NCI-H2196 treated with DMSO at 0.1 percent for 48 hours (cell line): Measurements from ENCODE around the gene SORBS2.
A peak's percentile ranks its signal among the peaks of the same experiment; 100 is the strongest.
"Not testable (repeated sequence)": the region's sequence is repeated elsewhere in the genome, so short reads cannot be mapped to it uniquely, and the experiment has no call there.

Source experiments
- DNase-seq: peaks from one replicate; lab custom pipeline; 2025; ENCODE audit not compliant: unreplicated experiment; lab: John Stamatoyannopoulos, UW

The SORBS2 gene, protein sequence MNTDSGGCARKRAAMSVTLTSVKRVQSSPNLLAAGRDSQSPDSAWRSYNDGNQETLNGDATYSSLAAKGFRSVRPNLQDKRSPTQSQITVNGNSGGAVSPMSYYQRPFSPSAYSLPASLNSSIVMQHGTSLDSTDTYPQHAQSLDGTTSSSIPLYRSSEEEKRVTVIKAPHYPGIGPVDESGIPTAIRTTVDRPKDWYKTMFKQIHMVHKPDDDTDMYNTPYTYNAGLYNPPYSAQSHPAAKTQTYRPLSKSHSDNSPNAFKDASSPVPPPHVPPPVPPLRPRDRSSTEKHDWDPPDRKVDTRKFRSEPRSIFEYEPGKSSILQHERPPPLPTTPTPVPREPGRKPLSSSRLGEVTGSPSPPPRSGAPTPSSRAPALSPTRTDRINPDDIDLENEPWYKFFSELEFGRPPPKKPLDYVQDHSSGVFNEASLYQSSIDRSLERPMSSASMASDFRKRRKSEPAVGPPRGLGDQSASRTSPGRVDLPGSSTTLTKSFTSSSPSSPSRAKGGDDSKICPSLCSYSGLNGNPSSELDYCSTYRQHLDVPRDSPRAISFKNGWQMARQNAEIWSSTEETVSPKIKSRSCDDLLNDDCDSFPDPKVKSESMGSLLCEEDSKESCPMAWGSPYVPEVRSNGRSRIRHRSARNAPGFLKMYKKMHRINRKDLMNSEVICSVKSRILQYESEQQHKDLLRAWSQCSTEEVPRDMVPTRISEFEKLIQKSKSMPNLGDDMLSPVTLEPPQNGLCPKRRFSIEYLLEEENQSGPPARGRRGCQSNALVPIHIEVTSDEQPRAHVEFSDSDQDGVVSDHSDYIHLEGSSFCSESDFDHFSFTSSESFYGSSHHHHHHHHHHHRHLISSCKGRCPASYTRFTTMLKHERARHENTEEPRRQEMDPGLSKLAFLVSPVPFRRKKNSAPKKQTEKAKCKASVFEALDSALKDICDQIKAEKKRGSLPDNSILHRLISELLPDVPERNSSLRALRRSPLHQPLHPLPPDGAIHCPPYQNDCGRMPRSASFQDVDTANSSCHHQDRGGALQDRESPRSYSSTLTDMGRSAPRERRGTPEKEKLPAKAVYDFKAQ (N-terminal part only)

GRCh38 chr4:185811509-185812364 lies at the start of gene SORBS2:
Gene SORBS2, minus strand, starts transcription at chr4:185812194. Its CDS starts 121,623 bp downstream, at chr4:185690571.
- peak; percentile 63 for DNase-seq

DNA sequence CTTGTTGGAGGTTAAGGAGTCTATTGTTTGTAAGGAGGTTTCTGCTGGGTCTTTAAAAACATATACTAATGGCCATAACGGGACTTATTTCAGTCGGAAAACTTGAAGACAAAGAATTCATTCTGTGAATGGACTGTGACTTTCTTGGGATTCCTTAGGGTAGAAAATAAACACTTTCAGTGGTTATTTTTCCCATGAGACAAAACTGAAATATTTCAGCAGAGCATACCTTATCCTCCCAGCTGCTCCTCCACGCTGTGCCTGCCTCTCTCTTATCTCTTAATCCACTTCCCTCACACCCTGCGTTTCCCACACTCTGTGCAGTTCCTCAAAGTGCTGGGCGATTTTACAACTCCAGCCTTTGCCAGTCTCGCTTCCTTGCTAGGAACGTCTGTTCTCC lies 47.1 kb upstream of the SORBS2 start:
- DNase-seq, result no peak

DNA sequence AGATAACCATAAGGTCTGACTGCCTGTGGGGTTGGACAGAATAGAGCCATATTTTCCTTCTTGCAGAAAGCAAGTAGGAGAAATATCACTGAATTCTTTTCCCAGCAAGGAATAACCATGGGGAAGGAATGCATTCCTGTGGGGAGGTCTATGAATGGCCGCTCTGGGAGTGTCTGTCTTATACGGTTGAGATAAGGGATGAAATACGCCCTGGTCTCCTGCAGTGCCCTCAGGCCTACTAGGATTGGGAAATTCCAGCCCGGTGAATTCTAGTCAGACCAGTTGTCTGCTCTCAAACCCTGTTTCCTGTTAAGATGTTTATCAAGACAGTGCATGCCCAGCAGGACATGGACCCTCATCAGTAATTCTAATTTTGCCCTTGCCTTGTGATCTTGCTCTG lies 45.6 kb upstream of the SORBS2 start:
- DNase-seq, result not testable (repeated sequence)

DNA sequence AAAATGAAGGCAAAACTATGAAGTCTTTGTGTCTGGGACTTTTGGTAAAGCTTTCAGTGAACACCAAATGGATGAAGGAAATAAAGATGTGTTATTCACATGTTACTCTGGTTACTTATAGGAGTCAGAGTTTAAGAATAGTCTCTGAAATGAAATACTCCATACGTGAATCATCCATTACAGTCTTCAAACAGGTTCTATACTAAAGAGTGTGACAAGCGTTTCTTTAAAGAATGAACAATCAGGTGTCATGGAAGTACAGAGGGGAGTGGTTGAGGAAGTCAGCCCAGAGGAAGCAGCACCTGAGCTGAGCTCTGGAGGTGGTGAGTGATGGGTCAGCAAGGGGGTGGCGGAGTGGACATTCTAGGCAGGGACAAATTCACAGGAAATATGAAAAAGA lies 41.8 kb upstream of the SORBS2 start:
- DNase-seq, result no peak

DNA sequence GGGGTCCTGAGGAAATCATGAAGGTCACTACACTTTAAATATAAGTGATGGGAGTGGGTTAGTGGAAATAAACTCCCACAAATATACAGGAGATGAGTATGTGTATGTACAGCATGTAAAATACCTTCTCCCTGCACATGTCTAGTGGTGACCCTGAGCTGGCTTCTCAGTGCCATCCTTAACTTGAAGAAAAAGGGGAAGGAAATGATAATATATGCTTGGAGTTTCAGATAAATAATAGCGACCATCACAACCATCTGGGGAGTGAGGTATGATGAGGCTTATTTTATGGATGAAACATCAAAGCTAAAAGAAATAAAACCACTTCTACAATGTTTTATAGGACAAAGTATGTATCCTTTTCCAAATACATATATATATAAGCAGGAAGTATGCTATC lies 41.0 kb upstream of the SORBS2 start:
- DNase-seq, result no peak

DNA sequence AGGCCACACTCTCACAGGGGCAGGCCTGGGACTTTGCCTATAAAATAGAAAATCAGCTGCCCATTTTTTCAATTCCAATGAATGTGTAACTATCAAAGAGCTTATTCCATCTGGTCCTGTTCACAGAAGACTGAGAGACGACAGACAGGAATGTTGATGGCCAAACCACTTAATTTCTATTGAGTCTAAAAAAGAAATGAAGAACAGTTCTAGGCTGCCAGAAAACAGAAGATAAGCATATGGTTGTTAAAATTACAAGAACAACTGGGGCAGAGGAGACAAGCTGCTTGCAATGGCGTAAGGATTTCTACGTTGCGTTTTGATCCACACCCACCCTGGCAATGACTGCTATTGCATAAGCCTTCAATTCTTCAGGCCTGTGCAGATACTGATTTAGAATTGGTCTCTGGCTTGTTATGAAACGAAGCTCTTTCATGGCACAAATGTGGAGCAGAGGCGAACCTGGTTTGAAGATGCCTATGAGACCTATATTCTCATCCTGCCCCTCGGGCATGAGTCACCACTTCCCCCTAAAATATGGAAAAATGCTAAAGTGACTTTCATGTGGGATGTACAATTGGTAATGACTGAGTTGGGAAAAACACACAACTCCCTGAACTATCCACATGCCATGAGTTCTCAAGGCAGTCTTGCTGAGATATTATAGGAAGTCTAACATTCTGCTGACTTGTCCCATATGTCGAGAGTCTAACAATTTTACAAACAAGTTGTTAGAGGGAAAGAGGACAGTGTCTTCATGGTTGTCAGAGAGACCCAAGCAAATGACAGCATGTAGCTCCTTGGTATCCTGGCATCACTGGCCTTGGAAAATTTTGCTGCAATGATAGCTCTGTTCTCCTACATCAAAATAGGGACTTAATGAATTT lies 37.9 kb upstream of the SORBS2 start:
- no peak for DNase-seq

GRCh38 chr4:185847352-185848097 lies 35.5 kb upstream of the SORBS2 start:
- DNase-seq, result no peak

DNA sequence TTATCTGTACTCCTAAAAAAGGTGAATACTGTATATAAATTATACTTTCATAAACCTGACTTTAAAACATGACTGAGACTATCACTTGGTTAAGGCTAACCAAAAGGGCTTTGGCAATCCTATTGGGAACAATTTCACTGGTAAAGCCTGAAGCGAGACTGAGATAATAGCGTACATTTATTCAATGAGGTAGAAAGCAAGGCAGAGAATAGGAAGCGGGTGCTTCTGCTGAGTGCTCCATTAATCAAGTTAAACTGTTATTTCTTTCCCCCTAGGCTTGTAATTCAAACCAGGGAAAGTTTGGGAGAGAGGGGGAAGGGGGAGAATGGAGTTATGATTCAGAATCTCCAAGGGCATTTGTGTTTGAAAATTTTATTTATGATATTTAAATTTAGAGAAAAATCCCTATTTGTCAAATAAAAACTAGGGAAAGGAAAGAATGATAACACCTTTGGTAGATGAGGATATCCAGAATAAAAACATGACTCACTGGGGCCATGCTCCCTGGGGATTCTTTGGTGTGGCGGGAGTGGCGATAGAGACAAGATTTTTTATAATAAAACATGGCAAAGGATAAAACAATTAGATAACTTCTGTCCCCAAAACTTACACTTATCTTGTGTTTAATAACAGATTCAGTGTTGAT lies 34.6 kb upstream of the SORBS2 start:
- DNase-seq, result no peak

GRCh38 chr4:185845966-185846365 lies 34.0 kb upstream of the SORBS2 start:
- no peak for DNase-seq

DNA sequence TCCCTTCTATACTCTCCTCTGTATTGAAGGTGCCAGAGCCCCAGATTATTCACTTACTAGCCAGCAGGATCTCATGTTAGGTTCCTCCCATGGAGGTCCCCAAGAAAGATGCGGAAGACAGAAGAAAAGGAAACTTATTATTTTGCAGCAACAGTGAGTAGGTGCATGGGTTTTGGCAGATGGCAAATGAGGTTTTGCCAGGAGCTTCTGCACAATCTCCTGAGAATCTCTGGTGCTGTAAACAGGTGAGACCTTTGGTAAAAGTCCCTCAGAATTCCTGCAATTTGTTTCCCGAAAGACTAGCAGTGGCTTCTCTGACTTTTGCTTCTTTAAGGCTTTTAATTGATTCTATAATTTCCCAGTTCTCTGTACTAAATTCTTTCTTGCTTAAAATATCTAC lies 29.5 kb upstream of the SORBS2 start:
- DNase-seq, result no peak

- DNase-seq, result no peak
These were observed 29.0 kb upstream of the SORBS2 start for GRCh38 chr4:185840953-185841352.

DNA sequence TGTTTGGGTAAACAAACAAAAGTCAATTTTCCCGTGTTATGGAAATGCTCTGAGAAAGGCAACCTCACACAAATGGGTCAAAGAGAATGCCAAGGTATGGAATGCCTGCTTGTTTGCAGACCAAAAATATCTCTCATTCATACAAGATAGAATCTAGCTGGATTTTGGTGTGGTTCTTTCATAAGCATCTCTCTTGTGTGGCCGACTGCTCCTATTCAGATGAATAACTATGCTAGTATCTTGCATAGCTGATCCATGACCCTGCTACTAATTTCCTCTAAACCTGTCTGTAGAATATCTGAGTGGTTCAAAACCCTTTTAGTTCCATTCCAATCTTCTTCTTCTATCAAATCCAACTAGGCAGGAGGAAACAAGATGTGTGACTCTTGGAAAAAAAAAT lies 28.2 kb upstream of the SORBS2 start:
- DNase-seq, result no peak

DNA sequence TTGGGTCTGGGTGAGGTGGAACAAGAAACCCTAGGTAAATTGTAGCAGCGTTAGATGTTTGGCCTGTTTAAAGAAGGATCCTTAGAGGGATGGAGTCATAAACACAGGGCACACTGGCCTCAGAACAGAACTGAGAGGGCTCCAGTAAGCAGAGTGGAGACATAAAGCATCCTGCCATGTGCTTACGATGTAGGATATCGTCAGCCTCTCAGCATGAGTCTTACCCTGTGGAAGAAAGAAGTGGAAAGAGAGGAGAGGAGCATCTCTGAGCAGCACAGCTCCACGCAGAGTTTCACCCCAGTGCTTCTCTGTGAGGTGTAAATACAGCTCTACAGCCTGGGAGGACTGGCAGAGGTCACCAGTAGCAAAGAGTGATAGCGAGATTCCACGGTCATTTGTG lies 27.8 kb upstream of the SORBS2 start:
- no peak for DNase-seq

DNA sequence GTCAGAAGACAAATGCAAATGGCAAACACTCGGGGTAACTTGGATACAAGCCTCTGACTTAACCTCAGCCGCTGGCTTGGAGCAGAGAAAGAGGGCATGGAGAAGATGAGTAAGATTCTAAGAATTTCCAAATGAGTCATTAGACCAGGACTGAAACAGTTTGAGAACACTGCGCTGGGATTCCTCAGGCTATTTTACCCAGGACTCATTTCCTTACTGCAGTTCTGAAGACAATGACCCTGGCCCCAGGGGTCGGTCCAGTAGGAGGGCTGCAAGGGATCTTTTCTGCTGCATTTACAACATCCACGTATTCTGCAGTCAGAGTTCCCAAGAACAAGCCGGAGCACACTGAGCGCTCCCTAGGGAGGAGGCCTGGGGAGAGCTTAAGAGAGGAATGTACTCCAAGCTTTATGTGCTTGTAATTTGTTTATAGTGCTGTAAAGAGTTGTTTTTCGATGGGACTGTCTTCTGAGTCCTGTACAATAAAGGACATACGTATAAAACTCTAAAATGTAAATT lies 27.3 kb upstream of the SORBS2 start:
- no peak for DNase-seq

- no peak for DNase-seq
These were observed 26.7 kb upstream of the SORBS2 start for GRCh38 chr4:185838514-185839193.

GRCh38 chr4:185838104-185838452 lies 26.1 kb upstream of the SORBS2 start:
- DNase-seq, result no peak

- DNase-seq, result no peak
These were observed 25.6 kb upstream of the SORBS2 start for GRCh38 chr4:185837415-185838103.
